Osteoblast (primary cell): Measurements from ENCODE around the gene GHRH. TPM values are rescaled to one million over a fixed set of nuclear protein-coding genes. Genes with fewer than 3 reads are reported as not detected.

Experiments used
- DNase-seq: peaks from one replicate; pipeline ENCODE4 v3.0.0; 2011; ENCODE audit warnings: low spot score, mixed read lengths; ENCODE audit not compliant: insufficient read length; ENCODE audit errors: missing footprints
- H2AFZ ChIP-seq: 2 replicates; pipeline ENCODE4 v1.6.0; 2011; ENCODE audit warnings: mild to moderate bottlenecking, low read length
- H3K27ac ChIP-seq: 2 replicates; pipeline ENCODE4 v1.5.1; 2011; ENCODE audit warnings: mild to moderate bottlenecking, low read depth, low read length, moderate library complexity
- H3K27me3 ChIP-seq: 2 replicates; pipeline ENCODE4 v1.6.0; 2012; ENCODE audit warnings: mild to moderate bottlenecking, control low read depth, inconsistent platforms, low read length, moderate library complexity; ENCODE audit not compliant: insufficient read depth
- H3K36me3 ChIP-seq: 2 replicates; pipeline ENCODE4 v1.5.1; 2011; ENCODE audit warnings: mild to moderate bottlenecking, low read length, control low read depth, moderate library complexity; ENCODE audit not compliant: insufficient read depth
- H3K4me1 ChIP-seq: 2 replicates; pipeline ENCODE4 v1.5.1; 2011; ENCODE audit warnings: mild to moderate bottlenecking, low read length, control low read depth, moderate library complexity; ENCODE audit not compliant: insufficient read depth
- H3K4me2 ChIP-seq: 2 replicates; pipeline ENCODE4 v1.6.0; 2011; ENCODE audit warnings: mild to moderate bottlenecking, low read length; ENCODE audit not compliant: insufficient read depth
- H3K4me3 ChIP-seq: fragments of 200-600 bp; sonication (generic); 3 replicates; pipeline ENCODE4 v1.5.1; 2012; ENCODE audit warnings: mild to moderate bottlenecking, low read length, inconsistent platforms; ENCODE audit not compliant: insufficient read depth
- H3K79me2 ChIP-seq: 2 replicates; pipeline ENCODE4 v1.6.0; 2012; ENCODE audit warnings: mild to moderate bottlenecking, low read length, control low read depth, inconsistent platforms; ENCODE audit not compliant: insufficient read depth
- H3K9me3 ChIP-seq: 2 replicates; pipeline ENCODE4 v1.5.1; 2011; ENCODE audit warnings: low read depth, low read length, control low read depth
- H4K20me1 ChIP-seq: 2 replicates; pipeline ENCODE4 v1.6.0; 2012; ENCODE audit warnings: mild to moderate bottlenecking, low read length, control low read depth; ENCODE audit not compliant: insufficient read depth
- total RNA-seq: library from RNA; depleted of rRNA; stranded (reverse); fragments of >200 nt; gene quantifications from 2 replicates; pipeline ENCODE4 v1.2.3, GENCODE V29; 2012
- TF ChIP-seq, protein P1 (sequence below): IDR thresholded peaks from 2 replicates; pipeline ENCODE4 v1.5.1; 2011; ENCODE audit warnings: mild to moderate bottlenecking, low read depth, low read length, moderate library complexity; ENCODE audit errors: extremely low read depth

The GHRH gene
- total RNA-seq, 1 donor = not detected

DNA sequence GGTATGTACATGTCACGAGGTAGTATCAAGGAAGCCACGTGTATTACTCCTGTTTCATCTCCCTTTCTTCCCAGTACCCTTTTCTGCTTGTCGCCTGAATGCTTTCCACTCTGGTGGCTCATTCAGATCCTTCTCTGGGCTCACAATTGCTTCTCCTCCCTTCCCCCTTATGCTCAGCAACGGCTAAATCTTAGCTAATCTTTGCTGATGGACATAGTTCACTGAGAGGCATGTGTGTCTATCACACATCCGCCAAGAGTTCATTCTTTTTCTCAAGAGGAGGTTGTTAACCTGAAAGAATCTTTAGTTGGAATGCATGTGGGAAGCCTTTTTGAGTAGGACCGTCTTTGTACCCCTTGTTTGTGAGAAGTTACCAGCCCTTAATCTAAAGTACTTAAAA lies 56.5 kb downstream of the GHRH start:
- TF ChIP-seq, protein P1, sequence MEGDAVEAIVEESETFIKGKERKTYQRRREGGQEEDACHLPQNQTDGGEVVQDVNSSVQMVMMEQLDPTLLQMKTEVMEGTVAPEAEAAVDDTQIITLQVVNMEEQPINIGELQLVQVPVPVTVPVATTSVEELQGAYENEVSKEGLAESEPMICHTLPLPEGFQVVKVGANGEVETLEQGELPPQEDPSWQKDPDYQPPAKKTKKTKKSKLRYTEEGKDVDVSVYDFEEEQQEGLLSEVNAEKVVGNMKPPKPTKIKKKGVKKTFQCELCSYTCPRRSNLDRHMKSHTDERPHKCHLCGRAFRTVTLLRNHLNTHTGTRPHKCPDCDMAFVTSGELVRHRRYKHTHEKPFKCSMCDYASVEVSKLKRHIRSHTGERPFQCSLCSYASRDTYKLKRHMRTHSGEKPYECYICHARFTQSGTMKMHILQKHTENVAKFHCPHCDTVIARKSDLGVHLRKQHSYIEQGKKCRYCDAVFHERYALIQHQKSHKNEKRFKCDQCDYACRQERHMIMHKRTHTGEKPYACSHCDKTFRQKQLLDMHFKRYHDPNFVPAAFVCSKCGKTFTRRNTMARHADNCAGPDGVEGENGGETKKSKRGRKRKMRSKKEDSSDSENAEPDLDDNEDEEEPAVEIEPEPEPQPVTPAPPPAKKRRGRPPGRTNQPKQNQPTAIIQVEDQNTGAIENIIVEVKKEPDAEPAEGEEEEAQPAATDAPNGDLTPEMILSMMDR = no peak
- Histone ChIP-seq H3K27me3 (no peaks in the 10 kb centered on the region), H3K4me3 (no peak overlapping the region), H3K79me2 (peaks cover 18% of the 10 kb centered on the region), H3K9me3 (no peaks in the 10 kb centered on the region), H3K4me1 (peaks cover 10% of the 10 kb centered on the region), H3K36me3 (peaks cover 64% of the 10 kb centered on the region), H4K20me1 (peaks cover 11% of the 10 kb centered on the region), H2AFZ (no peak overlapping the region), H3K27ac (no peak overlapping the region), H3K4me2 (no peak overlapping the region)
- DNase-seq = no peak

DNA sequence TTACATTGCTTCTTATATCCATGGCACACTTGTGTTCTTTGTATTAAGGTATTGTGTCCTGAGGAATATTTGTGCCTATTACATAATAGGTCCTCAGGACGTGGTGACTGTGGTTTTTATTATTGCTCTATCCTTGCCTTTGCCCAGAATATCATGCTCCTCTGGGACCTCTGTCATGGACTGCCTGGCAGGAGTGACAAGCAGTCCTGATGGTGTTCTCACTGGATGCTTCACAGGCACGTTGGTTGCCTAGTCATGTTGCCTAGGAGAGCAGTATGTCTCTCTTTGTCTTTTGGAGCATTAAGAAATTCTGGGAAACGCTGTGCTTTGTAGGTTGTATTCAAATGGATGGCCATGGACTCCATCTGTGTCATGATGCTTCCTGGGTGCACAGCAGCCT lies 57.6 kb downstream of the GHRH start:
- Histone ChIP-seq H3K4me2 (no peak overlapping the region), H2AFZ (no peak overlapping the region), H3K36me3 (peaks cover 55% of the 10 kb centered on the region), H4K20me1 (peaks cover 11% of the 10 kb centered on the region), H3K27me3 (no peaks in the 10 kb centered on the region), H3K27ac (no peak overlapping the region), H3K9me3 (no peaks in the 10 kb centered on the region), H3K4me1 (peaks cover 10% of the 10 kb centered on the region), H3K4me3 (no peak overlapping the region), H3K79me2 (peaks cover 23% of the 10 kb centered on the region)
- TF ChIP-seq, protein P1 = no peak
- no peak for DNase-seq

DNA sequence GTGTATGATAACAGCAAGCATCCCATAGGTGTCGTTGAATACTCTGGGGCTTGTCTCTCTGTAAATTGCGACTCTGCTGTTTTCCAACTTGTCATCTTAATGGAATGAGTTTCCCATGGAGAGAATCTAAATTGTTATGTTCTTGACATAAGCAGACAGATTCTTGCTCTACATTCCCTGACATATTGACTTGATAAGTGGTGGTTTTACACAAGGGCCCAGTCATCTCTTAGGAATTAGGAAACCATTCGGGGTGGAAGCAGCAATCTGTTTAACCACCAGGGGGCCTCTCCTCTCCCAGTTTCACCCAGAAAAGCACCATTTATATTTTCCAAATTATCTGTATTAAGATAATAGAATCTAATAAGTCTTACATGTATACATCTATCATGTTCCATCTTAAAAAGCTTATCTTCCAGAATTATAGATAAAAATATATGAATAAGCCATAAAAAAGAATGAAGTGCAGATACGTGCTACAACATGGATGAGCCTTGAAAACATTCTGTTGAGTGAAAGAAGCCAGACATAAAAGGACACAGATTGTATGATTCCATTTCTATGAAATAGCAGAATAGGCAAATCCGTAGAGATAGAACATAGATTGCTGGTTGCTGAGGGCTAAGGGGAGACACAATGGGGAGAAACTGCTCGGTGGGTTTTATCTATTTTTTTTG lies 59.2 kb downstream of the GHRH start:
- Histone ChIP-seq H4K20me1 (peaks cover 11% of the 10 kb centered on the region), H3K27me3 (no peaks in the 10 kb centered on the region)

DNA sequence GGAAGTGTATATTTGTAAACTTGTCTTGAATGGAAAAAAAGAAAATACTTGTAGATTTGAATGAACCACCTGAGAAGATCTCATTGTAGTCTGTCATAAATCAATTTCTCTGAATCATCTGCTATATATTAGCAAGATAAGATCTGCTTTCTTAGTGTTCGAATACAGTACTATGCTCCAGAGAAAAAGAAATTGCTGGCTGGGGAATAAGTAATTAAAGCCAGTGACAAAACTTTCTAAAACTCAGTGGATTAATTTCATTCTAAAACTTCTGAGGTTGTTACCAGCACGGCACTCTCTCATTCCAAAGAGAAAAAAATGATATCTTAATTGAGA lies 59.8 kb downstream of the GHRH start:
- H3K36me3 ChIP-seq = peaks cover 47% of the 10 kb centered on the region

More for the DNA sequence above, 59.2 kb downstream of the GHRH start:
- H2AFZ ChIP-seq = no peak overlapping the region
- H3K9me3 ChIP-seq = no peaks in the 10 kb centered on the region
- H3K79me2 ChIP-seq = peaks cover 37% of the 10 kb centered on the region
- peak overlapping the region; percentile 69 for H3K4me2 ChIP-seq
- peak overlapping the region; percentile 85 for H3K27ac ChIP-seq
- peaks cover 10% of the 10 kb centered on the region for H3K4me1 ChIP-seq
- peaks cover 52% of the 10 kb centered on the region for H3K36me3 ChIP-seq
- H3K4me3 ChIP-seq = peak overlapping the region; percentile 21
- peak; percentile 93 for DNase-seq
- TF ChIP-seq, protein P1 = peak; percentile 98

More for the DNA sequence above, 59.8 kb downstream of the GHRH start:
- peaks cover 43% of the 10 kb centered on the region for H3K79me2 ChIP-seq
- peak overlapping the region; percentile 21 for H3K4me3 ChIP-seq
- H3K27me3 ChIP-seq = no peaks in the 10 kb centered on the region
- H3K4me1 ChIP-seq = peaks cover 10% of the 10 kb centered on the region
- no peaks in the 10 kb centered on the region for H3K9me3 ChIP-seq
- TF ChIP-seq, protein P1 = no peak
- peak overlapping the region; percentile 85 for H3K27ac ChIP-seq
- DNase-seq = no peak
- H2AFZ ChIP-seq = no peak overlapping the region
- H3K4me2 ChIP-seq = peak overlapping the region; percentile 69
- peaks cover 16% of the 10 kb centered on the region for H4K20me1 ChIP-seq

Other genes starting within 250 kb of the GHRH start
- gene RBL1, start 165.8 kb downstream of the GHRH start, total RNA-seq = 8.8 and 9.8 TPM in 2 replicates
- 213 and 245 TPM in 2 replicates for gene RPN2, start 82.5 kb downstream of the GHRH start, total RNA-seq
- gene MROH8, start 82.3 kb downstream of the GHRH start, total RNA-seq = 1.1 and 1.8 TPM in 2 replicates
- 14.1 and 17.7 TPM in 2 replicates for gene MANBAL, start 27.8 kb upstream of the GHRH start, total RNA-seq
- gene SRC, start 84.3 kb upstream of the GHRH start, total RNA-seq = 22.1 and 22.4 TPM in 2 replicates